GM21360 (cell line): ENCODE data around the gene HENMT1.

Experiments
- ATAC-seq: cut with Tn5 transposase; IDR thresholded peaks from one replicate; pipeline ENCODE4 v1.9.1; 2021; ENCODE audit warnings: mild to moderate bottlenecking, moderate library complexity; ENCODE audit not compliant: unreplicated experiment

The HENMT1 gene

GRCh38 chr1:108634521-108634920 is 26.4 kb downstream of the HENMT1 start:
- ATAC-seq: no peak

GRCh38 chr1:108628665-108629064 is 32.2 kb downstream of the HENMT1 start:
- no peak for ATAC-seq

- ATAC-seq: no peak
These were observed 32.9 kb downstream of the HENMT1 start for GRCh38 chr1:108627951-108628350.

GRCh38 chr1:108627256-108627655 is 33.6 kb downstream of the HENMT1 start:
- no peak for ATAC-seq

- ATAC-seq: no peak
These were observed 36.8 kb downstream of the HENMT1 start for GRCh38 chr1:108624069-108624468.

- no peak for ATAC-seq
These were observed 43.2 kb downstream of the HENMT1 start for GRCh38 chr1:108617724-108618056.

- ATAC-seq: no peak
These were observed 43.7 kb downstream of the HENMT1 start for GRCh38 chr1:108617008-108617723.

- no peak for ATAC-seq
These were observed 45.3 kb downstream of the HENMT1 start for GRCh38 chr1:108615544-108615943.

GRCh38 chr1:108612496-108612895 is 48.4 kb downstream of the HENMT1 start:
- ATAC-seq: no peak

GRCh38 chr1:108611984-108612383 is 48.9 kb downstream of the HENMT1 start:
- no peak for ATAC-seq

GRCh38 chr1:108610073-108610472 is 50.8 kb downstream of the HENMT1 start:
- no peak for ATAC-seq

- ATAC-seq: no peak
These were observed 51.3 kb downstream of the HENMT1 start for GRCh38 chr1:108609483-108610049.

- no peak for ATAC-seq
These were observed 54.4 kb downstream of the HENMT1 start for GRCh38 chr1:108606478-108606877.

- no peak for ATAC-seq
These were observed 55.3 kb downstream of the HENMT1 start for GRCh38 chr1:108605633-108606032.

- ATAC-seq: no peak
These were observed 59.0 kb downstream of the HENMT1 start for GRCh38 chr1:108601708-108602410.

GRCh38 chr1:108600504-108600903 is 60.4 kb downstream of the HENMT1 start:
- ATAC-seq: no peak

GRCh38 chr1:108598340-108598739 is 62.6 kb downstream of the HENMT1 start:
- ATAC-seq: no peak
